Measurements from ENCODE around the gene LGALS9.
"Not testable (repeated sequence)": the region's sequence is repeated elsewhere in the genome, so short reads cannot be mapped to it uniquely, and the experiment has no call there.

The LGALS9 gene

DNA sequence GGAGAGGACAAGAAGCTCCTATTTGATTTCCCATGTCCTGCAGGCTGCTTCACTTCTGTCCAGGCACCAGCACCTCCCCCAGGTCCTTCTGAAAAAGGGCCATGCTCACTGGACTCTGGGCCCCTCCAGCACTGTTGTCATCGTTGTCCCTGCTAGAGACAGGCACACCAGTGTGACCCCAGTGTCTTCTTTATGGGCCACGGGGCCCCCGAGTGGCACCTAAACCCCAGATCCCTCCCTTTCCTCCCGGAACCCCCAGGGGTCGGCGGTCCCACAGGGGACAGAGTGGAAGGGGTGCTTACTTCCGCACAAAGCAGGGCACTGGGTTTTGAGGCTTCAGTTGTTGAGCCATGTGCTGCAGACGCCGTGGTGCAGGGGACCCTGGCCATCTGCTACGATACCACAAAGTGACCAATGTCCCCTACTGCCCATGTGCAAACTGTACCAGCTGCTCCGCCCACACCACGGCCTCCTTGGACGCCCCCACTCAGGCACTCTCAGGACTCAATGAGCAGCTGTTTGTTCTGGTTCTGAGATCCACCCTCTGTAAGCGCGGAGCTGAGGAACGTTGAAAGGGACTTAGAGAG lies 24.6 kb downstream of the LGALS9 start:
- not testable (repeated sequence) for DNase-seq

DNA sequence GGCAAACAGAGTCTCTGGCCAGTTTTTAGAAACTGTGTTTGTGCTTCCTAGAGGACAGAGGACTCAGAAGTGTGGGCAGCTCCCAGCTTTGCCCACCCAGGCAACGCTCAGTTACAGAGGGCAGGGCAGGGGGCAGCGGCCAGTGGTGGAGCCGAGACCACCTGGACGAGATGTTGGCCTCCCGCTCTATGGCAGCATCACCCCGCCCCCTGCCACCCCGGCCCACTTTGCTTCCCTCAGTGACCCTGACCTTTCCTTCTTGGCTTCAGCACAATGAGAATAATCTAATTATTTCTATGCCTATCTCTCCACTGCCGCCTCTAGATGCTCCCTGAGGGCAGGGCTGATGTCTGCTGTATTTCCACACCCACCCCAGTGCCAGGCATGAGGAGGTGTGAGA lies 25.6 kb downstream of the LGALS9 start:
- DNase-seq: not testable (repeated sequence)

DNA sequence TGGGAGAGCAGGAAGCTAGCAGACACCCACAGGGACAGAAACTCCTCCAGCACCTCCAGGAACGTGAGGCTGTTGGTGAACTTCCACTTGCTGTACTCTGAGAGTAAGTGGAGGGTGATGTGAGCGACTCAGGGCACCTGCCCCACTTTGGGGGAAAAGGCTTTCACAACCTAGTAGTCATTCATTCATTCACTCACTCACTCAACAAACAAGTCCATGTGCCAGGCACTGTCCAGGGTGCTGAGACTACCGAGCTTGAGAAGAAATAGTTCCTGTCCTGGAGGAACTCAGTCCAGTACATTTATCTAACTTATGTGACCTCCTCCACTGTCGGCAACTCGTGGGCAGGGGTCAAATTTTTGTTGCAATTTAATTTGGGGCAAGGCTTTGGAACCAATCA lies 26.6 kb downstream of the LGALS9 start:
- no peak for DNase-seq

DNA sequence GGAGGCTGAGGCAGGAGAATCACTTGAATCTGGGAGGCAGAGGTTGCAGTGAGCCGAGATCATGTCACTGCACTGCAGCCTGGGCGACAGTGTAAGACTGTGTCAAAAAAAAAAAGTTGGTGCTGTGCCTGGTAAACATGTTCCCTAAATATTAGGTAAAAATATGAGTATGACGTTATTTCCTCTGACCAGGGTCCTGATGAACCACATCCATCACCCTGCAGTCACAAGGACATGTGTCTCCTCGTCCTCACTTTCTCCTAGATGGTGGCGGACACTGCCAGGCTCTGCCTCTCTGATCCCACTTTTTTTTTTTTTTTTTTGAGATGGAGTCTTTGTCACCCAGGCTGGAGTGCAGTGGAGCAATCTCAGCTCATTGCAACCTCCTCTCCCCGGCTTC lies 28.7 kb downstream of the LGALS9 start:
- no peak for DNase-seq

DNA sequence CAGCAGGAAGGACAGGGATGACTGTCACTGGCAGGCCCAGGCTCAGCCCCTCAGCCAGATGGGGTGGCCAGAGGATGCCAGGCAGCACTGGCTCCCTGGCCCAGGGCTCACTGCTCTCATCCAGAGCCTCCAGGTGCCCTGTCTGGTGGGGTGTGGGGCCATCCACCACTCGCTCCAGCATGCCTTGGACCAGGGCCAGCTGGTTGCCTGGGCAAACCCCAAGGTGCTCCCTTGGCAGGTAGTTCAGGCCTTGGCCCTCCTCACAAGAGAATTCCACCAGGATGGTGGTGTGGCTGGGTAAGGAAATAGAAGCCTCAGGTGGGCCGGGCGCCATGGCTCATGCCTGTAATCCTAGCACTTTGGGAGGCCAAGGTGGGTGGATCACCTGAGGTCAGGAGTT lies 29.4 kb downstream of the LGALS9 start:
- DNase-seq: no peak

DNA sequence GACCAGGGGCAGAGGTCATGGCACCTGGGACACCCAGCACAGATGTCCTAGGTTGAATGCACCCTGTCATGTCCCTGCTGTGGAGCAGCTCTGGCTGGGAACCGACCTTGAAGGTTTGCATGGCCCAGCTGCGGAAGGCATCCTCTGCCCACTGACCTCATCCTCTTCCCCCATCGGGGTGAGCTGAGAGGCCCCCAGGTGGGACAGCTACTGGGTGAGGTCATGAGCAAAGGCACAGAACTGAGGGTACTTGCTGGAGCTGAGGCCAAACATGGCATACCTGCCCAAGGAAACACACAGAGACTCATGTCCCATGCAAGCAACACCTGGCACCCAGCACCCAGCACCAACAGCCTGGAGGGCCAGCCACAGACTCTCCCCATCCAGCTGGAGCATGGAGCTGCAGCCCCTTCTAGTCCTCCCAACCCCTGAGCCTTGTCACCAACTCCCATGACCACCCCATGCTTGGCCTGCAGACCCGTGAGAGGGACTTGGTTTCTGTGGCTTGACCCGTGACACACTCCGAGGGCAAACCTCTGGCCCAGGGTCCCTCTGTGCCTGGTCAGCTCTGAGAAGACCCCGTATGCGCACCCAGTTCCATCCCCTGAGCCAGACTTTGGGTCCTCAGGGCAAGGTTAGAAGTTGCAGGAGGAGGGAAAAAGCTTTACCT lies 33.1 kb downstream of the LGALS9 start:
- no peak for DNase-seq

DNA sequence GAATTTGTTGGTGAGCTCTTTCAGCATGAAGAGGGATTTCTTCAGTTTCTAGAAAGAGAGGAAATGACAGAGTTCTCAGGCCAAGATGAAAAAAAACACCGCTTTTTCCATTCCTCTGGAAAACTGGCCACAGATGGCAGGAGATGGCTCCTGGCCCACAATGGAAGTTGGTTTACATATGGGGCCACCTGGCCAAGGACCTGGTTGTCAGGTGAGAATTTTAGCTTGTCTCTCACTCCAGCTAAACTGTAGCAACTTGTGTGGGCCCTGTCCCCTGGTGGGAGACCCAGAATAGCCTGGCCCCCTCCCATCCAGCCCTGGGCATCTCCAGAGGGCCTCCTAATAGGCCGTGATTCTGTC lies 33.6 kb downstream of the LGALS9 start:
- no peak for DNase-seq

DNA sequence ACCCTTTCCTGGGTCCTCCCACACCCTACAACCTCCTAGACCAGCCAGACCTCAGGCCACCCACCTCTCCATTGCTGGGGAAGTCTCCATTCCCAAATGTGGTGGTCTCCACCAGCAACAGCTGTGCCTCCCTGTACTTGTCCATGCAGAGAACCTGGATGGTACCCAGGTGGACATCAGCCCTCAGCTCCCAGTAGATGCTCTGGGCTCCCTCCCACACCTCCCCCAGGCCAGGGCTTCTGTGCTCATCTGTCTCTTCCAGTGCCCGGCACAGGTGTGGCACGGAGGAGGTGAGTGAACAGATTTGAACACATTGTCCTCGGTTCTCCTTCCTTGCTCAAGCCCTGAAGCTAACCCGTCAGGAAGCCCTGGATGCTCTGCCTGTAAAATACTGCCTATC lies 34.6 kb downstream of the LGALS9 start:
- no peak for DNase-seq

DNA sequence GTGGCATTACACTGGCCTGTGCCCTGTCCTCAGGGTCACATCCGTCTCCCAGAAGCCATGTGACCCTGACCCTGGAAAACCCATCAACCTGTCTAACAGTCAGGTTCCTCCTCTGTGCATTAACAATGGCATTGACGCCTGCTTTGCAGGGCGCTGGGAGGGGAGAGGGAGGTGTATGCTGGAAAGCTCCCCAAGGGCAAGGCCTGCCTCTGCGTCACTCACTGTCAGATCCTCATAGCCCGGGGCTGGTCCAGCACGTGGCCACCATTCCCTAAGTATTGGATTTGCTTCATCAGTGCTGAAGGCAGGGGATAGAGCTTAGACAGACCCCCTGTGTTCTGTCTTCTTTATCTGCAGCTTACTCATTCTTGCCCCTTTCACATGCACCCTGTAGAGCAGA lies 35.3 kb downstream of the LGALS9 start:
- not testable (repeated sequence) for DNase-seq

DNA sequence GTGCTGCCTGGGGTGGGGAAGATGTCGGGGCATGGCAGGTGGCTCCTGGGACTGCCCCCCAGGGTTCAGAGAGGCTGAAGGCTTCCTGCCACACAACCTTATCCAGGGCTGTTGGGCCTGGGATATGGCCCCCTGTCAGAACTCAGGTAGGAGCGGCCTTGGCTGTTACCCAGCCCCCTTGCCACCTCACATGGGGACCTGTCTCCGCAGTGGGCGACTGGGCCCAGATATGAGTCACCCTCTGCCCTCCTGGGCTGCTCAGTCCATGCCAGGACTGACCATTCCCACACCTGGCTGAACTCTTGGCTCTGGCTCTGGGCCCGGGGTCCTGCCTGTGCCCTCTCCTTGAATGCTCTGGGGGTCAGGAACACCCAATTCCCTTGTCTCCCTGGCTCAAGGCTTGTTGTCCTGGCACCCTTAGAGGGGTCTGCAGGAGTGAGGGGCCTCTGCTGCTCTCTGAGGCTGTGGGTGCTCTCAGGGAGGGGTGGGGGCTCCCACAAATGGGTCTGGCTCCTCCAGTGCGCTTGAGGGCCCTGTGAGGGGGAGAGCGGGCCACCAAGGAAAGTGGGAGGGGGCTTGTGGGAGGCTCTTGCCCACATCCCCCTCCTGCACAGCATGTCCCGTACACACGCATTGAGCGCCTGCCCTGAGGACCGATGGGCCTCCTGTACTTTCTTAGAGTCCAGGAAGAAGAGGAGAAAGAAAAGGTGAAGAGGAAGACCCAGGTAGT lies 36.0 kb downstream of the LGALS9 start:
- no peak for DNase-seq

DNA sequence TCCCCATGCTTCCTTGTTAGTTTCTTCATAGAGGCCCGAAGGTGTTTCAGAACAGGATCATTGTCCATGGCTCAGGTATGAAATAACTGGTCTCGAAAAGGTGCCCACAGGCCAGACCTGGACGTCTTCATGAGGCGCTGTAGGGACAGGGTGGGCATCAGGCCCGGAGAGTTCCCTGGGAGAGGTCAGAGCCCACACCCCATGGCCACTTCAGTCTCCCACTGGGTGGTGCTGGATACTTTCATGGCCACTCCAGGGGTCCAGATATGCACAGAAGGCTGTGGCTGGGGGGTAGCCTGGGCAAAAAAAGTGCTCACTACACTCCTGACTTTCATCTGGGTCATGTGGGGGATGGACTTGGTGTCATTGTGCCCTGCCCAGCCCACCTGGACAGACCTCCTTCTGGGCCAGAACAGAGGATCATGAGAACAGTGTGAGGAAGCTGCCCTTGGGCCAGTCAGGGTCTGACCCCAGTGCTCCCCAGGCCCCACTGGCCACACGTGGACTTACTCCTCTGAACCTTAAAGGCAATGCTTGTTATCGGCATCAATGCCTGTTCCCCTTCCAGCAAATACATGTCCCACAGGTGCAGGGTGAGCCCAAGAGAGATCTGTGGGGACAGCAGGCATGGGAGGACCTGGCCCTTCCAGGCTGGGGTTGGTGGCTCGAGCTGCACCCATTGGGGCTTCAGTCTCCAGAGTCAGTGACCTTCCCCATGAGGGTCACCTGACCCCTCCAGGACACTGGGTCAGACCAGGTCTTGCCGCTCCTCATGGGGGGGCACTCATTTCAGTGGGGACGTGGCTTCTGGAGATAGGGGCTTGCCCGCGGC lies 36.9 kb downstream of the LGALS9 start:
- DNase-seq: no peak

DNA sequence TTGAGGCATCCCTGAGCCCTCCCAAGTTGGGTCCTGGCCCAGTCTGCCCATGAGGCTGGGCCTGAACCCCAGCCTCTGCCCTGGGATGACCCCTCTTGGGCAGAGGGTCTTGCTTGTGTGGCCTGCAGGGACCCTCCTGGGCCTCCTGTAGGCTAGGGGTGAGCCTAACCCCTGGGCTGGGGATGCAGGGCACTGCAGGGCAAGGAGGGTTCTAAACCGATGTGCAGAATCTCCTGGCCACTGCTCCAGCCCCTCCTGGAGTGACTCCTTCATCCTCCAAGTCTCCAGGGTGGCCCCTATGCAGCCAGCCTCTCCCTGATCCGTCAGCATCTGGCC lies 37.5 kb downstream of the LGALS9 start:
- no peak for DNase-seq

DNA sequence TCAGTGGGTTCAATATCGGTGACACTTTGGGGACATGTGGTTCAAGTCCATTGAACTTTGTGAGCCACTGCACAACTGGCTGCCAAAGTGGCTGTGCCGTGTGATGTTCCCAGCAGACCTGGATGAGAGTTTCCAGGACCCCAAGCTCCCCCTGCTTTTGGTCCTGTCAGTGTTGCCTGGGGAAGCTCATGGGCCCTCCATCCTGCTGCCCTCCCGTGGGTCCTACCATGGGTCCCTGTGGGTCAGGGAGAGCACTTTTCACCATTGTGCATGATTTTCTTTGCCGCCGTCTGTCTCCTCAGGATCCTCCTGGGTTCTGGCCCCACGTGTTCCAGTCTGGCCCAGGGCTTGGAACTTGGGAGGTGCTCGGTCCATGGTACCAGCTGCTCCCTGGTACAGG lies 38.1 kb downstream of the LGALS9 start:
- DNase-seq: no peak

DNA sequence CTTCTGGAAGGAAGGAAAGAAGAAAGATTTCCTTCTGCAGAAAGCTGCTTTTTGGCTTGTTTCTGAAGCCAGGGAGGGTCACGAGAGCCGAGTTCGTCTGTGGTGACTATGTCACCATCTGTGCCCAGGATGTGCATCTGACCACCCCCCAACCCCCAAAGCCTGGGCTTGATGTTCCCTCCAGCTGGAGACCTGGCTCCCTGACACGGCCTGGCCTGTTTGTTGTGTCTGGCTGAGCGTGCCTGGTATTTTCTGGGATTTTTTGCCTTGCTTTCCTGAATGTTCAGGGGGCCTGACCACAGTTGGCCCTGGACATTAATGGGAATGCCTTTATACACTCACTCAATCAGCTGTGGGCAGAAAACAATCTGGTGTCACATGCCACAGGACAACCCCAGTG lies 38.9 kb downstream of the LGALS9 start:
- no peak for DNase-seq

DNA sequence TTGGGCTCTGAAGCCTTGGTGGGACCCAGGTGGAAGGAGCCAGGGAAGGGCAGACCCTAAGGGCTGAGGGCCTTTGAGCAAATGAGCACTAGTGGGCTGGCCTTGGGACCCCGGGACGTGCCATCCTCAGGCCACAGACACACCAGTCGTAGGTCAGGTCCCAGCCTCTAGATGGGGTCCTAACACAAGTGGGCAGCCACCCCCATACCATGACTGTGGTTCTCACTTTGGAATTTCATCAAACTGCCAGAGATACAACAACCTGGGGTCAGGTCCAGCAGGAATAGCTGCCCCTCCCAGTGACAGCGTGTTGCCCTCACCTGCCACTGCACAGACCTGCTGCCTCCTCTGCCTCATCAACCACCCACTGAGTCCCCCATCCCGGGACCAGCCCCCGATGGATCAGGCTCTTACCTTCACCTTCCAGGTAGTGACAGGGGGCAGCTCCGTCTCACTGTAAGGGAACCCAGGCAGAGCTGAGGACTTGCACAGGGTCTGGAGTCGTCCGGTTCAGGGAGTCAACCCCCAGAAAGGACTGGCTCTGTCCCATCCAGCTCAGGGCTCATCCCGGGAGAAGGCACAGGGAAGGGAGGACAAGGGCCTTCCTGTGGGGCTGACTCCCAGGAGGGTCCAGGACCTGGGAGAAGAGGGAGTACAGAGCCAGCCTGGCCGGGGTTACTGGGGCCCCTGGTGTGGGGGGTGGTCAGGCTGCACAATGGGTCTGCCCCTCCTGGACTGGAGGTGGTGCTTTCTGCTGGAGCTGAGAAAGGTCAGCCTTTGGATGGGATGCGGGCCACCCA lies 40.0 kb downstream of the LGALS9 start:
- no peak for DNase-seq

DNA sequence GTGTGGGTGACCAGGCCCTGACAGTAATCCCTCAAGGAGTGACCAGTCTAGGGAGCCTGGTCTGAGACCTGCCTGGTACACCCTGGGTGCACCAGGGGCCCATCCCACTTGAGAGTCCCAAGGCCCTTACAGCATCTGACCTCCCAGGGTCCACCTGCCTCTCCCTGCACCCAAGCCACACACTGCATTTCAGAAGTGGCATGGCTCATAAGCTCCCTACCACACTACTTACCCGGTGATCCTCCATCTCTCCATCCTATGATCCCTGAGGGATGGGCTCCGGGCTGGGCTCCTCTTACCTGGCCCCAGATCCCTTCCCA lies 40.6 kb downstream of the LGALS9 start:
- DNase-seq: no peak

DNA sequence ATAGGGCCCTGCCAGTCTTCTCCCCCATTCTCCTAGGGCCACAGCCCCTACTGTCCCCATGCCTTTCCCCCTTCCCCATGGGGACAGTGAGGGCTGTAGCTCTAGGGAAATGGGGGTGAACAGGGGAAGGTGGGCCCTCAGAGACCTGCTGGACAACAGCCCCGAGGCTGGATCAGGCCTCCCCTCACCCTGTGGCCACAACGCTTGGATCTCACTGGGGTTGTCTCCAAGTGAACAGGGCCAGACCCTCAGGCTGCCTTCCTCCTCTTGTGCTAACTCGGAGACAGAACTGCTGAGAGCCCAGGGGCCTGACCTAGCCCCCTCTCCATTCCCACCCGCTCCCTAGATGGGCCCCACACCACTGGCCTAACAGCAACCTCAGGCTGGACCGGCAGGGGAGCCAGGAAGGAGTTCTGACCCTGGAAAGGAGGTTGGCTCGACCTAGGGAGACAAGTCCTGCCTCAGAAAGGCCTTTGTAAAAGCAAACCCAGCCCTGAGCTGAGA lies 41.0 kb downstream of the LGALS9 start:
- not testable (repeated sequence) for DNase-seq

DNA sequence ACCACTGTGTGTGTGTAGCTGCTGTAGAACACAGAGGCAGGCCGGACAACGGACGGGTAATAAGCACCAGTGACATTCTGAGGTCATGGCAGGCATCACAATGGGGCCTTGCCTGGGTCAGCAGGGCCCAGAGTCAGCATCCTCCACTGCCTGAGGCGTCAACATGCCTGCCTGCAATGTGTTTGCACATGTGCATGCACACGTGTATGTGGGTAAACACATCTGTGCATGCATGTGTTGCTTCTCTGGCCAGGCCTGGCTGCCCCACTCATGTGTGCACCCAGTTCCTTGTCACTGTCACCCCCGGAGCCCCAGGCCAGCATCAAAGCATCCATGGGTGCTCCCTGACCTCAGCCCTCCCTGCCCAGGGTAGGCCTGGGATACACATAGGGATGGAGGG lies 43.3 kb downstream of the LGALS9 start:
- no peak for DNase-seq

DNA sequence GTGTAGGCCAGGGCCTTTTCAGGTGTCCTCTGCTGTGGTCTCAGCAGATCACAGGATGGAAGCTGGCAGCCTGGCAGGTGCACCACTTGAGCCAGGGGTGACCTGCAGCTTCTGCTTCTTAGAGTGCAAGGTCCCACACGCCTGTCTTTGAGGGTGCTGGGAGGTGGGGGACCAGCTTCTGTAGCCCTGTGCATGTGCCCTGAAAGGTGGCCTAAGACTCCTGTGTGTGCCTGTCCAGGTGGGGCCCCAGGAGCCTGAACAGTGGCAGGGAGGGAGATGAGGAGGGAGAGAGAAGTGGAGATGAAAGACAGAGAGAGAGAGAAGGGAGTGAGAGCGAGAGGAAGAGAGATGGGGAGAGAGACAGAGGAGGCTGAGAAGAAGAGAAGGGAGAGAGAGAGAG lies 46.2 kb downstream of the LGALS9 start:
- no peak for DNase-seq

DNA sequence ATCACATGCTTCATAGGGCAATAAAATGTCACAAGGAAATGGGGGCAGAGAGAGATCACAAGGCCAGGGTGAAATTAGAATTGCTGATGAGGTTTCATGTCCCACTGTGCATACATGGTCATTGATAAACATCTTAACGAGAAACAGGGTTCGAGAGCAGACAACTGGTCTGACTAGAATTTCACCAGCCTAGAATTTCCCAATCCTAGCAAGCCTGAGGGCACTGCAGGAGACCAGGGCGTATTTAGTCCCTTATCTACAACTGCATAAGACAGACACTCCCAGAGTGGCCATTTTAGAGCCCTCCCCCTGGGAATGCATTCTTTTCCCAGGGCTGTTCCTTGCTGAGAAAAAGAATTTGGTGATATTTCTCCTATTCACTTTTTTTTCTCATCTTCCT lies 55.3 kb downstream of the LGALS9 start:
- DNase-seq: not testable (repeated sequence)

DNA sequence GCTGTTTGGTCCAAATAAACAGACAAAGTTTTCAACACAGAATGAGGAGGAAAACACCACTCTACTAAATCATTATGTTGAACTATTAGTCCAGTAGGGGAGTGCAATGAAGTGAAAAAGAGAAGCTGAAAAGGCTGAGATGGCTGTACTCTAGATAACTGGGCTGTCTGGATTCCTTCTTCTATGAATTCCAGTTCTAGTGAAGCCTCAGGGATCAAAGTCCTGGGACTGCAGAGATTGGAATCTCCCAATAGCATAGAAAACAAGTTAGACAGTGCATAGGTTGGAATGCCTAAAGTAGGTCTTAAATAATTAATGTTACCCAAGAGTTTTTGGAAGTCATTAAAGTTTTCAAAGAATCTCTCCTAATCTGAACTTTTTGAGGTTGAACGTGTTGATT lies 59.9 kb downstream of the LGALS9 start:
- no peak for DNase-seq

DNA sequence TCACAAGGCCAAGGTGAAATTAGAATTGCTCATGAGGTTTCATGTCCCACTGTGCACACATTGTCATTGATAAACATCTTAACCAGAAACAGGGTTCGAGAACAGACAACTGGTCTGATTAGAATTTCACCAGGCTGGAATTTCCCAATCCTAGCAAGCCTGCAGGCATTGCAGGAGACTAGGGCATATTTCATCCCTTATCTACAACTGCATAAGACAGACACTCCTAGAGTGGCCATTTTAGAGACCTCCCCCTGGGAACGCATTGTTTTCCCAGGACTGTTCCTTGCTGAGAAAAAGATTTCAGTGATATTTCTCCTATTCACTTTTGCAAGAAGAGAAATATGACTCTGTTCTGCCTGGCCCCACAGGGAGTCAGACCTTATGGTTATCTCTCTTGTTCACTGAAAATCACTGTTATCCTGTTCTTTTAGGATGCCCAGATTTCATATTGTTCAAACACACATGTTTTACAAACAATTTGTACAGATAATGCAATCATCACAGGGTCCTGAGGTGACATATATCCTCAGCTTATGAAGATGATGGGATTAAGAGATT lies 64.3 kb downstream of the LGALS9 start:
- not testable (repeated sequence) for DNase-seq

Measured in stimulated activated CD8-positive, alpha-beta memory T cell treated with anti-CD3 and anti-CD28 coated beads, Interleukin-4, amount 100 ng/mL, for 48 hours (primary cell).